BLaER1 (cell line): ENCODE data around the gene EPS8L3.
"Not testable (repeated sequence)": the region's sequence is repeated elsewhere in the genome, so short reads cannot be mapped to it uniquely, and the experiment has no call there.

Experiments used
- H3K27ac ChIP-seq: shearing (Covaris generic); formaldehyde crosslinking; 2 replicates; pipeline ENCODE4 v1.8.1; 2022
- H3K27me3 ChIP-seq: shearing (Covaris generic); formaldehyde crosslinking; 2 replicates; pipeline ENCODE4 v1.8.1; 2022
- H3K36me3 ChIP-seq: shearing (Covaris generic); formaldehyde crosslinking; 2 replicates; pipeline ENCODE4 v1.8.1; 2022
- H3K4me1 ChIP-seq: shearing (Covaris generic); formaldehyde crosslinking; 2 replicates; pipeline ENCODE4 v1.8.1; 2022
- H3K4me2 ChIP-seq: shearing (Covaris generic); formaldehyde crosslinking; 2 replicates; pipeline ENCODE4 v1.8.1; 2022
- H3K4me3 ChIP-seq: shearing (Covaris generic); formaldehyde crosslinking; 2 replicates; pipeline ENCODE4 v1.8.1; 2022
- H3K9ac ChIP-seq: shearing (Covaris generic); formaldehyde crosslinking; 2 replicates; pipeline ENCODE4 v1.8.1; 2022
- H3K9me3 ChIP-seq: shearing (Covaris generic); formaldehyde crosslinking; 2 replicates; pipeline ENCODE4 v1.8.1; 2022
- H4K20me1 ChIP-seq: shearing (Covaris generic); formaldehyde crosslinking; 2 replicates; pipeline ENCODE4 v1.8.1; 2022
- Cebpa-rat ChIP-seq: shearing (Covaris generic); IDR thresholded peaks from 2 replicates; pipeline ENCODE4 v1.8.1; 2022

The EPS8L3 gene

GRCh38 chr1:109714661-109715372 lies 48.9 kb downstream of the EPS8L3 start:
- Histone ChIP-seq H3K4me2 (no peak overlapping the region), H4K20me1 (no peaks in the 10 kb centered on the region), H3K27ac (no peak overlapping the region), H3K9me3 (peaks cover 18% of the 10 kb centered on the region), H3K4me3 (no peak overlapping the region), H3K4me1 (no peaks in the 10 kb centered on the region), H3K27me3 (peaks cover 11% of the 10 kb centered on the region), H3K9ac (no peak overlapping the region), H3K36me3 (no peaks in the 10 kb centered on the region)
- no peak for TF ChIP-seq Cebpa-rat

- no peaks in the 10 kb centered on the region for H3K36me3 ChIP-seq
- H4K20me1 ChIP-seq, result no peaks in the 10 kb centered on the region
- TF ChIP-seq Cebpa-rat, result no peak
- H3K9ac ChIP-seq, result no peak overlapping the region
- no peak overlapping the region for H3K4me3 ChIP-seq
- peaks cover 29% of the 10 kb centered on the region for H3K9me3 ChIP-seq
- peaks cover 11% of the 10 kb centered on the region for H3K27me3 ChIP-seq
- H3K4me1 ChIP-seq, result no peaks in the 10 kb centered on the region
- no peak overlapping the region for H3K27ac ChIP-seq
- no peak overlapping the region for H3K4me2 ChIP-seq
Measured at GRCh38 chr1:109713636-109714035, 50.1 kb downstream of the EPS8L3 start.

- Histone ChIP-seq H3K36me3 (no peaks in the 10 kb centered on the region; the same call in 1 of the 2 replicates), H3K27me3 (peaks cover 11% of the 10 kb centered on the region), H3K9ac (no peak overlapping the region), H4K20me1 (no peaks in the 10 kb centered on the region), H3K4me1 (no peaks in the 10 kb centered on the region), H3K27ac (no peak overlapping the region), H3K9me3 (peaks cover 41% of the 10 kb centered on the region), H3K4me3 (no peak overlapping the region), H3K4me2 (peak overlapping the region; percentile 22; the same call in 1 of the 2 replicates)
- no peak for TF ChIP-seq Cebpa-rat
Measured at GRCh38 chr1:109712321-109712864, 51.3 kb downstream of the EPS8L3 start.

- peaks cover 46% of the 10 kb centered on the region for H3K9me3 ChIP-seq
- not testable (repeated sequence) for H4K20me1 ChIP-seq, H3K4me3 ChIP-seq, H3K9ac ChIP-seq, H3K27ac ChIP-seq, H3K36me3 ChIP-seq, H3K4me1 ChIP-seq
- H3K27me3 ChIP-seq, result peaks cover 11% of the 10 kb centered on the region
- H3K4me2 ChIP-seq, result peak within 1 kb of the TSS; percentile 22; the same call in 1 of the 2 replicates
Measured at GRCh38 chr1:109711593-109712320, 52.0 kb downstream of the EPS8L3 start, which contains the start of gene GSTM5. GSTM5 (plus strand) TSS chr1:109712251; CDS start chr1:109712313, 62 bp downstream.

GRCh38 chr1:109709822-109710221 lies 53.9 kb downstream of the EPS8L3 start:
- H3K4me2 ChIP-seq, H3K4me1 ChIP-seq, H3K4me3 ChIP-seq, H3K9ac ChIP-seq, H3K27ac ChIP-seq, H4K20me1 ChIP-seq, H3K36me3 ChIP-seq: not testable (repeated sequence)
- peaks cover 11% of the 10 kb centered on the region for H3K27me3 ChIP-seq
- peaks cover 46% of the 10 kb centered on the region for H3K9me3 ChIP-seq

- H4K20me1 ChIP-seq, H3K4me2 ChIP-seq, H3K27ac ChIP-seq, H3K36me3 ChIP-seq, H3K4me3 ChIP-seq, H3K9ac ChIP-seq, H3K4me1 ChIP-seq: not testable (repeated sequence)
- peaks cover 11% of the 10 kb centered on the region for H3K27me3 ChIP-seq
- peaks cover 52% of the 10 kb centered on the region for H3K9me3 ChIP-seq
Measured at GRCh38 chr1:109708949-109709348, 54.8 kb downstream of the EPS8L3 start.

GRCh38 chr1:109705411-109705810 lies 58.3 kb downstream of the EPS8L3 start:
- Histone ChIP-seq H4K20me1 (no peaks in the 10 kb centered on the region), H3K27me3 (no peaks in the 10 kb centered on the region), H3K4me1 (no peaks in the 10 kb centered on the region), H3K9ac (no peak overlapping the region), H3K4me2 (no peak overlapping the region), H3K27ac (no peak overlapping the region), H3K4me3 (no peak overlapping the region), H3K36me3 (no peaks in the 10 kb centered on the region; the same call in 1 of the 2 replicates), H3K9me3 (peaks cover 52% of the 10 kb centered on the region)
- no peak for TF ChIP-seq Cebpa-rat

GRCh38 chr1:109704173-109704572 lies 59.5 kb downstream of the EPS8L3 start:
- Histone ChIP-seq H3K27ac (no peak overlapping the region), H3K9ac (no peak overlapping the region), H3K36me3 (no peaks in the 10 kb centered on the region; the same call in 1 of the 2 replicates), H3K4me2 (no peak overlapping the region), H4K20me1 (no peaks in the 10 kb centered on the region), H3K9me3 (peaks cover 41% of the 10 kb centered on the region), H3K4me3 (no peak overlapping the region), H3K27me3 (no peaks in the 10 kb centered on the region), H3K4me1 (no peaks in the 10 kb centered on the region)
- no peak for TF ChIP-seq Cebpa-rat

GRCh38 chr1:109702940-109703339 lies 60.8 kb downstream of the EPS8L3 start:
- not testable (repeated sequence) for H3K4me1 ChIP-seq, H3K36me3 ChIP-seq, H3K27ac ChIP-seq, H3K4me2 ChIP-seq, H3K4me3 ChIP-seq, H4K20me1 ChIP-seq, H3K9ac ChIP-seq, H3K27me3 ChIP-seq
- H3K9me3 ChIP-seq, result peaks cover 28% of the 10 kb centered on the region
